Activated CD8-positive, alpha-beta memory T cell treated with anti-CD3 and anti-CD28 coated beads for 4 hours (primary cell): ENCODE measurements around the gene HMX1.

Source experiments
- DNase-seq, 2 donors: peaks; one replicate each; pipeline ENCODE4 v3.0.0-alpha.2; 2020; ENCODE audit warnings: low read depth in 2 of 2

Gene HMX1

DNA sequence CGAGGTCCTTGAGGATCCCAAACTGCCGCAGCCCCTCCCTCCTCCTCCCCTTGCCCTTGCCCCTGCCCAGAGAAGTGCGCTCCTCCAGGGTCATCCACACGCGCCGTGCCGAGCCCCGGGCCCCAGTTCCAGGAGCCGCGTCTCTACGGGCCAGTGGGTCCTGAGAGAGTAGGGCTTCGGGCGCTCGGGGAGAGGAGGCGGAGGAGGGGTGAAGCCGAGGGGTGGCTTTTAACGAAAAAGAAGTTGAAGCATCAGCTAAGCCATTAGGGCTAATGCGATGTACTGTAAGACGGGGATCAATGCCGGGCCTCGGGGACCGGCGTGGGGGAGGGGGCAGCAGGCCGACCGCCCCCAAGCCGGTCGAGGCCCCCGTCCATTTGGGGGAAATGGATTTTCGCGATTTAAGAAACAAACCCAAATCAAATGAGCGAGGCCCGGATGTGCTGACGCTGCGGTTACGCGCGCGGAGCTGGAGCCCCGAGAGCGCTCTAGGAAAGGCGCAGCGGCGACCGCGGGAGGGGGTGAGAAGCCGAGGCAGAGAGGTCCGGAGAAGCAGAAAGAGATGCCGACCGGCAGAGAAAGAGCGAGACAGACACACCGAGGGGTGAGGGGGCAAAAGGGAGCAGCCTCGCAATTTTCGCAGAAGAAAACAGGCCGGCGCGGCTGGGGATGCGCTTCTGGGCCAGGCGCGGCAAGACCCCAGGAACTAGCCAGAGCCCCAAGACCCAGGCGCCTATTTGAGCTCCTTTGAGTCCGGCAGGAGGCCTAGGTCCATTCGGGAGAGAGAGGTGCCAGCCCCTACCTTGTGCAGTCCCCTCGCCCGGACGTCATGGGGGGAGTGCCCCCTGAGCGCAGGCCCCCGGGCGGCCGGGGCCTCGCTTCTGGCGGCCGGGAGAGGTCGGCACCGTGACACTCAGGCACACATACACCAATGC is 13.6 kb downstream of the HMX1 start:
- no peak for DNase-seq

DNA sequence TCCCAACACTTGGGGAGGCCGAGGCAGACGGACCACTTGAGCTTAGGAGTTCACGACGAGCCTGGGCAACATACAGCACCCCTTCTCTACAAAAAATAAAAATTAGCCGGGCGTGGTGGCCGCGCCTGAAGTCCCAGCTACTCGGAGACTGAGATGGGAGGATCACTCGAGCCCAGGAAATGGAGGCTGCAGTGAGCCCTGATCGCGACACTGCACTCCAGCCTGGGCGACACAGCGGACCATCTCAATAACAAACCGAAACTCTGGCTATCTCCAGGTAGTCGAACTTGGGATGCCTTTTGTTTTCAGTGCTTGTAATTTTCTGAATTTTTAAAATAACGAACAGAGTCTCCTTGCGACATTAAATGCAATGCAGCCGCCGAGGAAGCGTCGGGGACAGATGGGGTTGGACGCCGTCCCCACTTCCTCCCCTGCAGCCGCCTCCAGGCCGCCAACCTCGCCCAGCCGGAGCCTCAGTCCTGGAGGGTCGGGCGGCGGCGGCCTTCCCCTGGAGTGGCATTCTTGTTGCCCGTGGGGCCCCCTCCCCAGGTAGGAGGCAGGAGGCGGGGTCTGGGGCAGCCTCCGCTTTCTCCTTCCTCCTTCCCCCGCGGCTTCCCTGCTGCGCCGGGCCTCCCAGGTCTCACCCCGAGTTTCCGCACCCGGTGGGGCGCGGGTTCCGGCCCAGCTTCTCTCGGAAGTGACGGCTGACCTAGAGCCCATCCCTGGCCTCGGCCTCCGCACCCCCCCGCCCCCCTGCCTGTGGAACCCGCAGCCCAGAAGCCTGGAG is 14.6 kb downstream of the HMX1 start:
- no peak for DNase-seq

DNA sequence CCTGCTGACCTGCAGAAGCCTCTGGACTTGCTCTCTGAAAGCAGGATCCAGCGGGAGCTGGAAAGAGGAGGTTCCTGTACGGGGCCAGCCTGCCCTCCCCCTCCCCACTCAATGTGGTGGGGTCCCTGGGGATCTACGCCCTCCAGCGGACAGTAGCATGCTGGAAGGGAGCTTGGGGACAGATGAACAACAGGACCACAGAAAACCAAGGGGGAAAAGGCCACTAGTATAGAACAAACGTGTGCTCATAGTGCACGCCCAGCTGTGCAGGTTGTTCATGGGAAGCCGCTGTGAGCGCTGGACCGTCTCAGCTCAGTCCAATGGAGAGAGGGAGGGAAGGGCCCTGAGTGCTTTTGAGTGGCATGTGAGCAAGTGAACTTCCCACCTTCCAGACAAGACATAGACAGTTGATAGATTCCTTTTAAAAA is 15.8 kb downstream of the HMX1 start:
- DNase-seq: no peak

DNA sequence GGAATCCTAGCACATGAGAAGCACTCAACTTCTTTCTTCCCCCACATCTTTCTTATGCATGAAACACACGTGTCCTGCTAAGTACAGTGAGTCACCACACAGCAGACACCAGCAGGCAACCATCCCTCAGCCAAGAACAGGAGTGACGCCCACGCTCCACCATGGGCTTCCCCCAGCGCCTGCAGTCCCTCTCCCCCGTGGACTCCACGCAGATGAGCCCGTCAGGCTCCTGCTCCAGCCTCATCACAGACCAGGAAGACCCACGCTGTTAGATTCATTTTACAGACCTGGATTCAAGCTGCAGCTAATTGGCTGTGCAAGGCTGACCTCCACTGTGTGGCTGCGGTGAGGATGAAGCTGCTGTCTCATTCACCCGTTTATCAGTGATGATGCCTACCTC is 16.7 kb downstream of the HMX1 start:
- no peak for DNase-seq

DNA sequence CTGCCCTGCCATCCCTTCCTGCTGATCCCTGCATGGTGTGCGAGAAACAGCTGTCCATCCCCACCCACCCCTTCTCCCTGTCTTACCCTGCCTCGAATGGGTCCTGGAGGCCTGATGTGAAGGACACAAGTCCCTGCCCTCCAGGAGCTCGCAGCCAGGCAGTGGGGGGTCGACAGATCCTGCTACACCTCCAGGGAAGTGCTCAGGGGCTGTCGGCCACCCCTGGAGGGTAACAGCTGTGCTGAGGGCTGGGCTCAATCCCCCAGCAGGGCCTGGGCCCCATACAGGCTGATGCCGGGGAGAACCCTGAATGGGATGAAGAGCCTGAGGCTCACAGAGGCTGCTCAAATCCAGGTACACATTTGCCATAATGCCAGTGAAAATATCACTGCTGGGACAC is 17.6 kb downstream of the HMX1 start:
- DNase-seq: no peak

DNA sequence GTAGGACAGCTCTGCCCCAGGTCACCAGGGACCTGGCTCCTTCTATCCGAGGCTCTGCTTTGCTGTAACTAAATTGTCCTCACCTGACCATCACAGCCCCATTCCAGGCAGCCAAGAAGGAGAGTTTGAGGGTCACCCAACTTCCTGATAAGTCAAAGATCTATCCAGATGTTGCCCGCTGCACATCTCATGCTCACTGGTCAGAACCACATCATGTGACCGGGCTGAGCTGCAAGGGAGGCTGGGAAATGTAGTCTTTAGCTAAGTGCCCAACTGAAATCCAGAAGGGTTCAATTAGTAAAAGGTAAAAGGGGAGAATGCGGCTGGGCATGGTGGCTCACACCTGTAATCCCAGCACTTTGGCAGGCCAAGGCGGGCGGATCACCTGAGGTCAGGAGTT is 18.4 kb downstream of the HMX1 start:
- no peak for DNase-seq

DNA sequence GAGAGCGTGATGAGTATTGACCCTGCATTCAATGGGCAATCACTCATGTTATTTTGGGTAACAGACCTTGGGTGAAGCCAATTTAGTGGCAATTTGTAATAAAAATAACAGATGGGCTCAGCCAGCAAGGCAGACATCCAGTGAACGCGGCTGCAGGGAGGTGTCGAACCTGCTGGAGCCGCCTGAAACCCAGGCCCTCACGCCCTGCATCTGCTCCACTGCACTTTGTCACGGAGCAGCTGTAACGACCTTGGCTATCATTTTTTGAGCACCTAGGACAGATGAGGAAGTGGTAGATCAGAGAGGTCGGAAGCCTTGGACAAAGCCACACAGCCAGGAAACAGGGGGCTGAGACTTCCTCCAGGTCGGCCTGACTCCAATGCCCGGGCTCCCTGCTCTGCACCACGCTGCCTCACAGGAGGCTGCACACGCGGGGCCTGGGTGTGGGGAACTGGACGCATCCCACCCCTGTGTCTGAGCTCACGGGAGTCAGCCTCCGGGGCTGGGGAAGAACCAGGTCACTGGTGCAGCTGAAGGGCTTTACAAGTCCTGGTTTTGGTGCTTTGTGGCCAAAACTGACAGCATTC is 19.4 kb downstream of the HMX1 start:
- no peak for DNase-seq

DNA sequence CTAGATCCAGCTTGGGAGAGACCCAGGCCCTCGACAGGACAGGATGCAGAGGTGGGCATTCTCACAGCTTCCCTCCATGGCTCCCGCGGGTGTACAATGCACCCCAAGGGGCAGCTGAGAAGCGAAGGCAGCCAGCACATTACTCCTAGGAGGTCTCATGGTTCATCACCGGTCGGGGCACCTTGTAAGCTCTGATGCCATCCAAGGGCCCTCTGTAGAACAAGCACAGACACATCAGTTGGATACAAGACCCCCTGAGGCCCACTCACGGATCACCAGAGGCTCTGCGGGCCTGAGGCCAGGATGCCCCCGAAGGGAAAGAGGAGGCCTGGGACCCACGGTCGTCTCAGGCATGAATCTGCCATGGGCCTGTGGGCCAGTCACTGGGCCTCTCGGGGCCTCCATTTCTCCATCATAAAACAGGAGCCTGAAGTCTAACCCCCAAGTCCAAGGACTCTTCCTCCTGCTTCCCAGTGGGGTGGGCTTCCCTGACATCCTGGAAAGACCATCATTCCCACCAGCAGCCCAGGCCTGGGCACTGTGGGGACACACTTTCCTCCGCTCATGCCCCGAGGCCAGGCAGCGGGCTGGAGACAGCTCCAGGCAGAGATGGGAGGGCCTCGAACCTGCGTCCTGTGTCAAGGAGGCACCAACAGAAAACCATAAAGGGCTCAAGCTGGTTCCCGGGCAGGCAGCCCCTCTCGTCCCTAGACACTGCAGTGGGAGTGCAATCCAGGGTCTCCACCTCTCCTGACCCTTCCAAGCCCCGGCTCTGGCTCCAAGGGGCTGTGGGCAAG is 20.1 kb downstream of the HMX1 start:
- no peak for DNase-seq

DNA sequence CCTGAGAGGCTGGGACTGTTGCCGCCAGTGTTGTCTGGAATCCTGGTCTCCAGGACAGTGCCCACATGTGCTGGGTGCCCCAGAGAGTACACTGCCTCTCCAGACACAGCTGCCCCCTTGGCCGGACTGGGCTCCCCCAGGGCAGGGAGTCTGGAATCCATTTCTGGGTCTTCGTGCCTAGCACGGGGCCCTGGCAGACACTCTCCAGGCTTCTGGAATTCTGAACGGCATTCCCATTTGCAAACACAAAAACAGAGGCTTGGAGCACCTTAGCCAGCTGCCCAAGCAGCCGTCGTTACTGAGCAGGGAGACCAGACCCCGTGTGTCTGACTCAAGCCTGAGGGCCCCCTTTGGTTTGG is 20.8 kb downstream of the HMX1 start:
- no peak for DNase-seq

DNA sequence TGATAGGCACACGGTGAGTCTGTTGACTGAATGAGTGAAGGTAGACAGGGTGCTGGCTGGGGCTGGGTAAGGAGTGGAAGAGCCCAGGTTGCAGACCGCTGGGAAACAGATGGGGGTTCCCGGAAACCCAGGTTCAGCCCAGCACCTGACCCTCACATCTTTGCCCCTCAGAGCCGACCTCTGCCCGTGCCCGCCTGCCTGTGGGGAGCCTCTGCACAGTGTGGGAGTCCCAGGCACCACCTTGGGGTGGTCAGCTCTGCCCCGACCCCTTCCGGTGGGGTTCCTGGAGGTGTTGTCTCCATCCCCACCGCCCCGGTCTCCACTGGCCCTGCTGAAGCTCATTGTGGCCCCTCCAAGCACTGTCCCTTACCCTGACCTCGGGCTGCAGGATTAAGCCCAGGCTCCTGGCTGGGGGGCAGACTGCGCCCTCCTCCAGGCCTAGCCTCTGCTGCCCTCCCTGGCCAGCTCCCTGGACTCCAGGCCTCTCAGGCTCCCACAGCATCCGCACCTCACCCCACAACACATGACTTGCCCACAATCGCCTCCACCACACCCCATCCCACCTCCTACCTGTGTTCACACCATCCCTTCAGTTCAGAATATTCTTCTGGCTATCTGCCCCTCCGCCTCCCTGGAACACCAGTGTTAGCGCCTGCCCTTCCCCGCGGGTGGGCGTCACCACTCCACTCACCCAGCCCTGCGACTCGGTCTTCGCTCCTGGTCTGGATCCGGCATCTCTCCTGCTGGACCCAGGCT is 21.4 kb downstream of the HMX1 start:
- DNase-seq: no peak

DNA sequence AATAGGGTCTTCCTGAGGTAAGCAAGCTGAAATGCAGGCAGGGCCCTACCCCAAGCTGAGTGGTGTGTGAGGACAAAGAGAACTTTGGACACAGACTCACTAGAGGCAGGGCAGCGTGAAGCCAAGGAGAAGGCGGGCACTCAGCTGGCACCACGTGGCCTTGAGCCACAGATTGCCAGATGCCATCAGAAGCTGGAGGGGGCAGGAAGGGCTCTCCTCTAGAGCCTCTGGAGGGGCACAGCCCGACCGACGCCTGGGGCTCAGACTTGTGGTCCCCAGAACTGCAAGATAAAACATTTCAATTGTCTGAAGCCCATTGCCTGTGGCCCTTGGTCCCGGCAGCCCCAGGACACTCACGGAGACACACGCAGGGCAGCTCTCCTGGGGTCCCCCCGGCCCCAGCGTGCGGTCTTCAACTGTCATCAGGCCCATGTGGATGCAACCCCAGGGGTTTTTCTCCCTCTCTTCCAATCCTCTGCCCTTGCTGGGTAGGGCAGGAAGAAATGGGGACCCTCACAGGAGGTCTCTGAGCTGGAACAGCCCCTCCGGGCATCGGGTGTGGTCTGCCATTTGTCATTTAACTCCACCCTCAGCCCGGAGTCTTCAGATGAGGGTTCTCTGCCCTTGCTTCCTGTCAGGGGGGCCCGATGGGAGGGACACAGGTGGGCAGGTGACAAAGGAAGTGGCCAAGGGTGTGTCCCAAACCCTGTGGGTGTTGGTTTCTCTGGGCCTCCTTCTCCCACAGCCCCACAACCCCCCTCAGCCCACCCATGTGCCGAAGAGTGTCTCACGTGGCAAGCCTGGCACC is 22.2 kb downstream of the HMX1 start:
- no peak for DNase-seq

DNA sequence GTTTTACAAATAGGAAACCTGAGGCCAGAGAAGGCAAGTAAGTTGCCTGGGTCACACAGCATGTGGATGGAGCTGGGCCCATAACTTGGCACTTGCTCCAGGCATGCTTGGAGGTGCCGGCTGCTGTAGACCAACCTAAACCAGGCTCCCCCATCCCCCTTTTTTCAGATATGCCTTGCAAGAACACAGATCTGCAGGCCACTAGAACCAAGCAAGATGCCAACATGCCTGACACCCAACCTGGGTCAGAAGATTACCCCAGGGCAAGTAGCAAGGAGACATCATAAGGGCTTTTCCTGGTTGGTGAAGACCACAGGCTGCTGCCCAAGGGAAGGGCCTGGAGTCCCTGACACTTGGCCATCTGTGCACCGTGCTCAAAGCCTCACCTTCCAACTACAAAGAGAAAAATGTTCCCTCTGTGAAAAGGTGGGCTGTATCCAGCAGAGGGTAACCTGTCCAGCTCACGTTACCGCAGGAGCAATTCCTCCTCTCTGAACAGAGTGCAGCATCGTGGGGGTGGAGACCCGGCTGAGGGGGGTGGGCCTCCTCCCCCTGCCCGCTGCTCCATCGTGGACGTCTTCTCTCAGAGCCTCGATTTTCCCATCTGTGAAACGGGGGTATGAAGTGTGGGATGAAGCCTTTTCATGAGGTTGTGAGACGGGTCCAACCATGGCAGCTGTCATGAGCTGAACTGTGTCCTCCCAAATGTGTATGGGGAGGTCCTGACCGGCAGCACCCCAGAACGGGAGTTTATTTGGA is 23.0 kb downstream of the HMX1 start:
- no peak for DNase-seq

DNA sequence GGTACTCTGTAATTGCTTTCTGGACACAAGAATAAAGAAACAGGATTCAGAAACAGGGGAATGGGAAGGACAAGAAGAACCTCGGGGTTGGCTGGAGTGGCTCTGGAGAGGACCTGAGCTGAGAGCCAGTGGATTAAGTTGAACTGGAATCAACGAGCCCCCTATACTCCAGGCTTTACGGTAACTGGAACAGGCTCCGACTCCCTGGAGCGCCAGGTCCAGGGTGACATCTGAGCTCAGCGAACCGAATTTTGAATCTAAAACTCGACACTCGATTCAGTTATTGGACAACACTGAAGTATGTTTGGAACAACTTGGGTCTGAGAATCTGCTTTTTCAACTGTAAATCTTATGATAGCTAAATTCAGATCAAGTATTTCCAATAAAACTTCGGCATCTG is 23.9 kb downstream of the HMX1 start:
- DNase-seq: no peak

DNA sequence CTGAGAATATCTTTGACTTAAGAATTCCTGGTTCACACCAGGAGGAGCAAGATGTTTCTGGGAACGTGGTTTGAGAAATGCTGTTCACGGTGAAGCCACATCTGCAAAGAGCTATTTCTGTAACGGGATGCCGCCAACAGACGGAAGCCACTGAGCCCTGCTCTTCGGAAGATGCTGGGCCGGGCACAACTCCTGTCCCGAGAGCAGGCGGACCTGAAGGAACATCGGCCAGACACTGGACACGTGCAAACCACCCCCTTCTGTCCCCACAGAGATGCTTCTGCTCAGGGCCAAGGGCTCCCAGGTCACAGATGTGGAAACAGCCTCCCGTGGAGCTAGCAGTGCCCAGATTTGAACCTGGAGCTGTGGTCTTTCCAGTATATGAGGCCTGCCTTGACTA is 24.3 kb downstream of the HMX1 start:
- no peak for DNase-seq

DNA sequence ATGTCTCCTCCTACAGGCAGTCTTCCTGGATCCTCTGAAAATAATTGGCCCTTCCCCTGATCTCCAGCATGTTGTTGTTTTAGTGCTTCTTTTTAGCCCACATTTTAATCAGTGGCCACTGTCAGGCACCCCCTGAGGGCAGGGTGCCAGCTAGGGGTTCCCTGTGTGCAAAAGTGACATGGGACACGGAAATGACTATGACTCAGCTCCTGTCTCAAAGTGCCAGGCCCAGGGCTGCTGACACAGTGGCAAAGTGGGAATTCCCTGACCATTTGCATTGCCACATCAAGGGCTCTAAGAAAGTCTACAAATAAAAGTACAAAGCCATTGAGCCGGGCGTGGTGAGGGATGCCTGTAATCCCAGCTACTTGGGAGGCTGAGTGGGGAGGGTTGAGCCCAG is 24.8 kb downstream of the HMX1 start:
- no peak for DNase-seq

DNA sequence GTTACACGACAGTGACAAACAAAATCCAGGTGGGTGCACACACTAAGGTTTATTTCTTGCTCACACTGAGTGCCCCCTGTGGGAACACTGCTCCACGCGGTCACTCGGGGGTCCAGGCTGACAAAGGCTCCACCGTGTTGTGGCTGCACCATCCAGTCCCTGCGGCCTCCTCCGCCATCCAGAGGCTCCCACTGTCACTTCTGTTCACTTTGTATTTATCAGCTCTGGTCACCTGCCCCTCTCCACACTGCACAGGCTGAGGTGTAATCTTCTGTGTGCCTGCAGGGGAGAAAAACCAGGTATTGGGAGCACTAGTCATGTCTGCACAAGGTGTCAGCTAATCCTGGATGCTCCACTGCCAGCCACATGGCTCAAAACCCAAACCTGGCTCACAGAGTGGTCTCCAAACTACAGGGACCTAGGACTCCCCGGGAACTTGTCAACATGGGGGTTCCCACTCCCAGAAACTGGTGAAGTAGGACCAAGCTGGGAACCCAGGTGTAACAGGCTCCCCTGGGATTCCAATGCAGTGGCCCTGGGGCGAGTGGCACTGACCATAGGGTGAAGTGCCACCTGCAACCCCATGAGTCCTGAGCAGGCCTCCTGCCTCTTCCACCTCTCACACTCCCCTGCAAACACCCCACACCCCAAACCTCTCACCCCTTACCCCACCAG is 25.5 kb downstream of the HMX1 start:
- DNase-seq: no peak

DNA sequence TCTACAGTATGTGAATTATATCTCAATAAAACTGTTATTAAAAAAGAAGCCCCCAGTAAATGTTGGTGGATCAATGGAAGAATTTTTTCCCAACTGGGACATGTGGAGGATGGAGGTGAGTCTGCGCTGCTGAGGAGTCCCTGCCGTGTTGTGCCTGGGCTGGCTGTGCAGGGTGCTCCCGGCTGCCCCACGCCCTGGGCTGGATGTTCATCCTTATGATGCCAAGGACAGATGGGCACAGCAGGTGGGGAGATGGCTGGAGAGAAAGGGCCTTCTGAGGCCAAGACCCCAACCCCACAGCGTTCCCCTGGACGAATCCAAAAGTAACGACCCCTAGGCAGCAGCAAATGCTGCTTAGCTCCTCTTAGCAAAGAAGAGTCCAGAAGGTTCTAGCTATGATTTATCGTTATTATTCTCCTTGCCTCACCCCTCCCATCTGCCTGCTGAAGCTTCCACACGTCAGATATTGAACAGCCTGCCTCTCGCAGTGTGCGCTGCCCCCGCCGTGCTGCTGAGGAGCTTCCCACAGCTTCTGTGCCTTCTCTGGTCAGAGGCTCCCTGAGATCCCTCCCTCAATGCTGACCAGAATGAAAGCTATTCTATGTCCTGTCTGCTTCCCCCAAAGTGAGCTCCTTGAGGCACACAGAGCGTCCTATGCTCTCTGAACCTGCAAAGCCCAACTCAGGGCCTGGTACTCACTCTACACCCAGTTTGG is 26.5 kb downstream of the HMX1 start:
- DNase-seq: no peak

DNA sequence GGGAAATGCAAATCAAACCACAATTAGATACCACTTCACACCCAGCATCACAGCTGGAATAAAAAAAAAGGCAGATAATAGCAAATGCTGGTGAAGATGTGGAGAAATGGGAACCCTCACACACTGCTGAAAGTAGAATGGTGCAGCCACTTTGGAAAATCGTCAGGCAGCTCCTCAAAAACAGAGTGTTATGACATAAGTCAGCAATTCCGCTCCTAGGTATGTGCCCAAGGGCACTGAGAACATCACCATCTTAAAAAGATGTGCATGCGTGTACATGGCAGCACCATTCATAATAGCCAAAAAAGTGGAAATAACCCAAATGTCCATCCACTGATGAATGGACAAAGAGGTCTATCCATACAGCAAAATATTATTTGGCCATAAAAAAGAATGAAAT is 28.0 kb downstream of the HMX1 start:
- no peak for DNase-seq
